Immature natural killer cell (primary cell): ENCODE results near the gene TOMM22. TPM values are rescaled to one million over a fixed set of nuclear protein-coding genes. Genes with fewer than 3 reads are reported as not detected.

ENCODE experiments used
- DNase-seq, 3 donors: peaks; one replicate each; pipeline ENCODE4 v3.0.0; 2022; ENCODE audit warnings: mixed read lengths in 1 of 3
- H3K27ac Mint-ChIP-seq, 6 donors: one replicate each; pipeline ENCODE4 v1.8.0; 2020; ENCODE audit warnings: mixed read lengths in 6 of 6, mild to moderate bottlenecking in 5 of 6, inconsistent platforms in 4 of 6, moderate library complexity in 3 of 6
- H3K27me3 Mint-ChIP-seq, 3 donors: one replicate each; pipeline ENCODE4 v1.8.0; 2020 to 2021; ENCODE audit warnings: low read depth in 3 of 3, mild to moderate bottlenecking in 3 of 3, mixed read lengths in 3 of 3, moderate library complexity in 3 of 3, inconsistent platforms in 1 of 3
- H3K36me3 Mint-ChIP-seq, 3 donors: one replicate each; pipeline ENCODE4 v1.8.0; 2020; ENCODE audit warnings: mixed read lengths in 3 of 3, inconsistent platforms in 2 of 3, mild to moderate bottlenecking in 2 of 3
- H3K4me1 Mint-ChIP-seq, 2 donors: one replicate each; pipeline ENCODE4 v1.8.0; 2020; ENCODE audit warnings: inconsistent platforms in 2 of 2, mild to moderate bottlenecking in 2 of 2, mixed read lengths in 2 of 2, moderate library complexity in 1 of 2
- H3K4me3 Mint-ChIP-seq, 5 donors: one replicate each; pipeline ENCODE4 v1.8.0; 2020; ENCODE audit warnings: mild to moderate bottlenecking in 5 of 5, mixed read lengths in 5 of 5, inconsistent platforms in 3 of 5, moderate library complexity in 3 of 5
- H3K9me3 Mint-ChIP-seq, 6 donors: one replicate each; pipeline ENCODE4 v1.8.0; 2020; ENCODE audit warnings: mild to moderate bottlenecking in 6 of 6, mixed read lengths in 6 of 6, inconsistent platforms in 4 of 6, moderate library complexity in 3 of 6
- polyA plus RNA-seq, 3 donors: library from polyadenylated mRNA; unstranded; fragments of 300-500 nt; fragmentation: Illumina TruSeq; gene quantifications; one replicate each; pipeline ENCODE4 v1.2.3, GENCODE V29; 2021

TOMM22 gene
- polyA plus RNA-seq, 3 donors from 2014 or later: 56.0 to 94.4 (median 68.8) TPM

DNA sequence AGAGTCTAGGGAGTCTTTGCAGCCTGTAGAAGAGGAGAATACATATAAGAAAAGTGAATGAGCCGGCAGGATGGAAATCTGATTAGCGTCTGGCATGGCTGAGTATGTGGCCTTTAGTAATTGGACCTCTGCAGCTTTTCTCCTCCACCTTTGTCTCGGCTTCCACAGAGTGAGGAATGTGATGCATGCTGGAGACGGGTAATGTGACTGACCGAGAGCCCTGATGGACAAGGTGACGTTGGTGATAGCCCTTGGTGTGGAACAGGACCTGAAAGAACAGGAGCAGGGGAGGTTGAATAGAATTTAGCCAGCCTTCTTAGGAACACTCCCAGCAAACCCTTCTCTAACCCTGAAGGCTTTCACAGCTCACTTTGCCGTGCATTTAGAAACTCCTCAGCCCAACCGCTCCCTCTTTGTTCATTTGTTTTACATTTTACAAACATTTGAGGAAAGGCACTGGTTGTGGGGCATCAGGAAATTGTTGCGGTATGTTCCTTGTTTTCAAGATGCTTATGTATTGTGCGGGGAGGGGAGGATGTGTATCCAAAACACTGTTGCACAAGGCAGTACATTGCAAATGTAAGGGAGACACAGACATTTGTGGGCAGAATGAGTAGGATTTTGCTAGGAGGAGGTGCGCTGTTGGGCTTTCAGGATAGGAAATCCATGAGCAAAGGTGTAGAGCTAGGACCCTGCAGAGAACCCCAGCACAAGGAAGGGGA lies 30.9 kb downstream of the TOMM22 start:
- H3K9me3 Mint-ChIP-seq: no peaks in the 10 kb centered on the region
- DNase-seq: no peak
- H3K4me3 Mint-ChIP-seq: no peak overlapping the region
- H3K4me1 Mint-ChIP-seq: peaks cover 48 to 85% of the 10 kb centered on the region in 2 donors
- H3K27me3 Mint-ChIP-seq: peaks cover 1 to 9% (median 7%) of the 10 kb centered on the region in 3 donors
- peaks cover 4 to 14% (median 13%) of the 10 kb centered on the region in 3 donors for H3K36me3 Mint-ChIP-seq
- peak overlapping the region in 2 of 6 donors; percentile 44 to 47 for H3K27ac Mint-ChIP-seq

DNA sequence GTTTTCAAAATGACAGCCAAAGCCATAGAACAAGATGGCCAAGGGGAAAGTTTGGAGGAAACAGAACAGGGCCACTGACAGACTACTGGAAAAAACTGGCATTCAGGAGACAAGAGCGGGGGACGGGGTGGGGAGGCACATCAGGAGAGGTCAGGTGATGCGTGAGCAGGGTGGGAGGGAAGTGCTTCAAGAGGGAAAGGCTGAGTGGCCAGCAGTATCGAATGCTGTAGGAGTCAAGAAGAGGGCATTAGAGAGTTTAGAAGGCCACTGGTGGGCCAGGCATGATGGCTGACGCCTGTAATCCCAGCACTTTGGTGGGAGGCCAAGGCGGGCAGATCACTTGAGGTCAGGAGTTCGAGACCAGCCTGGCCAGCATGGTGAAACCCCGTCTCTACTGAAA lies 32.2 kb downstream of the TOMM22 start:
- H3K4me1 Mint-ChIP-seq: peaks cover 37 to 73% of the 10 kb centered on the region in 2 donors
- peak overlapping the region in 2 of 6 donors; percentile 25 to 47 for H3K27ac Mint-ChIP-seq
- H3K36me3 Mint-ChIP-seq: peaks cover 4 to 20% (median 17%) of the 10 kb centered on the region in 3 donors
- peaks cover 1 to 9% (median 5%) of the 10 kb centered on the region in 3 donors for H3K27me3 Mint-ChIP-seq
- no peak overlapping the region for H3K4me3 Mint-ChIP-seq
- no peaks in the 10 kb centered on the region for H3K9me3 Mint-ChIP-seq
- no peak for DNase-seq

DNA sequence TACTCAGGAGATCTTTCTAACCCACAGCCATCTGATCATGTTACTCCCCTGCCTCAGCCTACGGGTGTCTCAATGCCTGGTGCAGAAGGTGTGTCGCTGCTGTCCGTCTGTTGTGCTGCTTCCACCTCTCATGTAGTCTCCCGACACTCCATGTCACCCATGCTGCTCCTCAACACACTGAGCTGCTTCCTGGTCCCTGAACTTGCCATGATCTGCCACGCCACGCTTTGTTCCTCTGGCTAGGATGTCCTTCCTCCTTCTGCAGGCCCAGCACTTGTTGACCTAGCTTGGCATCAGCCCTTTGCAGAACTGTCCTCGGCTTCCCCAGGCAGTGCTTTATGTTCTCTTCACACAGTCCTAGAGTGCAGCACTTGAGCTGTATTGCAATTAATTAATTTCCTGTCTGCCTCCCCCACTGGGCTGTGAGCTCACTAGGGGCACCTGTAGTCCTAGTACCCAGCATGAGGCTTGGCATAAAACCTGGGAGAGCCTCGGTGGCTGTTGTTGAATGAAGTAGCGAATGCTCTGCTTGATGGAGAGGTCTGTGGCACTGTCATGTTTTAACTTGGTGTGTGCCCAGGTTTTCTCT lies 33.5 kb downstream of the TOMM22 start:
- no peak for DNase-seq
- Mint-ChIP-seq H3K4me1 (peaks cover 35 to 59% of the 10 kb centered on the region in 2 donors), H3K36me3 (peaks cover 4 to 20% (median 17%) of the 10 kb centered on the region in 3 donors), H3K4me3 (no peak overlapping the region), H3K27ac (peak overlapping the region in 3 of 6 donors; percentile 4 to 26 (median 26)), H3K9me3 (no peaks in the 10 kb centered on the region), H3K27me3 (peaks cover 1 to 9% (median 5%) of the 10 kb centered on the region in 3 donors)

DNA sequence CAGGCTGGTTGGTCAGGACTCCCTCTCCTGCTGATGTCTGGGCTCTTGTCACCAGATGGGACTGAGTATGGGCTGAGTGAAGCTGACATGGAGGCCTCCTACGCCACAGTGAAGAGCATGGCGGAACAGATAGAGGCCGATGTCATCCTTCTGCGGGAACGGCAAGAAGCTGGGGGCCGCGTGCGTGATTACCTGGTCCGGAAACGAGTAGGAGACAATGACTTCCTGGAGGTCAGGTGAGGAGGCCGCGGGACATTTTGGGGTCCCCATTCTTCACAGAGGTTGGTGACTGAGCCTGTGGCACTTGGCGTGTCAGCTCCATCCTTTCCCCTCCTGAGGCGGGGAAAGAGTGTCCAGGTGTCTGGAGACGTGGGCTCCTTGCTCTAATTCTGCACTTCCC lies 34.1 kb downstream of the TOMM22 start:
- peaks cover 1 to 9% (median 5%) of the 10 kb centered on the region in 3 donors for H3K27me3 Mint-ChIP-seq
- H3K4me3 Mint-ChIP-seq: no peak overlapping the region
- peak overlapping the region in 2 of 6 donors; percentile 14 to 28 for H3K27ac Mint-ChIP-seq
- no peaks in the 10 kb centered on the region for H3K9me3 Mint-ChIP-seq
- no peak for DNase-seq
- H3K4me1 Mint-ChIP-seq: peaks cover 33 to 53% of the 10 kb centered on the region in 2 donors
- H3K36me3 Mint-ChIP-seq: peaks cover 4 to 18% (median 15%) of the 10 kb centered on the region in 3 donors

DNA sequence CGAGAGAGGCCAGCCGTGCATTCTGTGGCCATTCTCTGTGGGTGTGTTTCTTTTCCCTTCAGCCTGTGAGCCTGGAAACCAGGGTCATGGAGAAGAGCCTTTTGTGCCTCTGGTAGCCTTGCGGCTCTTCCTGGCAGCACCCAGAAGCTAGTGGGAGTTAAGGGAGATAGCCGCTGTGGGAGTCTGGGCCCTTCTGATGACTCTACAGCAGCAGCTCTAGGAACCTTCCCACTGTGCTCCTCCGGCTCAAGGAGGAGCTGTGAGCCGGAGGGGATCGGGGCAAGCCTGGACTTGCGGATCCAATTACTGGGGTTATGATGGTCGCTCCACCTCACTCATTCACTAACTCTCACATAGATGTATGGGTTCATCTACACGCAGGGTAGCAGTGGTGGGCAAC lies 34.5 kb downstream of the TOMM22 start:
- peak overlapping the region in 1 of 6 donors; percentile 22 for H3K27ac Mint-ChIP-seq
- DNase-seq: no peak
- peaks cover 1 to 9% (median 5%) of the 10 kb centered on the region in 3 donors for H3K27me3 Mint-ChIP-seq
- H3K36me3 Mint-ChIP-seq: peaks cover 4 to 15% (median 13%) of the 10 kb centered on the region in 3 donors
- no peaks in the 10 kb centered on the region for H3K9me3 Mint-ChIP-seq
- H3K4me1 Mint-ChIP-seq: peaks cover 30 to 49% of the 10 kb centered on the region in 2 donors
- no peak overlapping the region for H3K4me3 Mint-ChIP-seq

DNA sequence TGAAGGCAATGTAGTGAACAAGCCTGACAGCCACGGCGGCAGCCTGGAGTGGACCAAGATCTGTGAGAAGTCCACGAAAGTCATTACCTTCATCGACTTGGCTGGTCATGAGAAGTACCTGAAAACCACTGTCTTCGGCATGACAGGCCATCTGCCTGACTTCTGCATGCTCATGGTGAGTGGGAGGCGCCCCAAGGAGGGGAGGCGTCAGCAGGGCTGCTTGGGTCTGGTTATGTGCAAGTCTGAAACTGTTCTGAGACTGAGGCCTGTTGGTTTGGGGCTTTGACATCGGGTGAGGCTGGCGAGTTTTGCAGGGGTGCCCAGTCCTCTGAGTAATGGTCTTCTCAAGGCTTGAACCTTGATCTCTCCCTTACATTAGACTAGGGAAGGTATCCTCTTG lies 35.1 kb downstream of the TOMM22 start:
- H3K4me3 Mint-ChIP-seq: no peak overlapping the region
- peaks cover 29 to 47% of the 10 kb centered on the region in 2 donors for H3K4me1 Mint-ChIP-seq

DNA sequence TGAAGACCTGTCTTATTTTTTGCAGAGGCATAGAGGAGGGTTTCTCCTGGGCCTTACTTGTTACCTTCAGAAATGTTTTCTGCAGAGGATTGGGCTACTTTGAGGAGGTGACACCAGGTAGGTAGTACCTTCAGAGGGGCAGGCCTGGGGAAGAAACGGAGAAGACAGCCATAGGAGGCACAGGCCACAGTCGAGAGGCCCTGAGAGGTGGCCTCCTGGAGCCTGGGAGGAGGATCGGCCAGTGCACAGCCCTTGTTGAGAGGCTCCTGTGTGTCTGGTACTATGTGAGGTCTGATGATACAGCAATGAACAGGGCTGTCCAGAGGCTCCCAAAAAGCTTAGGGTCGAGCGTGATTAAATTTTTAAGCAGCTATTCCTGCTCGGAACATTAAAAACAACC lies 35.5 kb downstream of the TOMM22 start:
- Mint-ChIP-seq H3K4me3 (no peak overlapping the region), H3K36me3 (peaks cover 4 to 23% (median 15%) of the 10 kb centered on the region in 3 donors), H3K9me3 (no peaks in the 10 kb centered on the region), H3K27me3 (peaks cover 1 to 11% (median 8%) of the 10 kb centered on the region in 3 donors), H3K27ac (peak overlapping the region in 1 of 6 donors; percentile 53), H3K4me1 (peaks cover 28 to 43% of the 10 kb centered on the region in 2 donors)
- DNase-seq: no peak

More for the DNA sequence above, 35.1 kb downstream of the TOMM22 start:
- H3K9me3 Mint-ChIP-seq: no peaks in the 10 kb centered on the region
- H3K27ac Mint-ChIP-seq: peak overlapping the region in 1 of 6 donors; percentile 29
- no peak for DNase-seq
- peaks cover 1 to 9% (median 5%) of the 10 kb centered on the region in 3 donors for H3K27me3 Mint-ChIP-seq
- H3K36me3 Mint-ChIP-seq: peaks cover 4 to 20% (median 15%) of the 10 kb centered on the region in 3 donors

DNA sequence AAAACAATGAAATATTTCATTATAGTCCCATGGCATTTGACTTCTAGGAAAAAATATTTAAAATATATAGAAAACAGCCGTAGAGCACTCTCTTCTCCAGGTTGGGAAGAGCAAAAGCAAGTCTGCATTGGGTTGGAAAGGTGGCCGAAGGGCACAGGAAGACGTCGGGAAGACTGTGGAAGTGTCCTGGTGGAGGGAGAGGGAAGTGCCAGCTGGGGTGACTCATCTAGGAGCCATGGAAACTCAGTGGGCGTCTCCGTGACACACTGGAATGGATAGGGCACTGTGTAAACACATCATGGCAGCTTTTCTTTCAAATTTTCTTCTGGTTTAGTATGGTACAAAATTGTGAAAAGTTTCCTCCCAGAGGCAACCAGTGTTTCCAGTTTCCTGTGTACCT lies 36.7 kb downstream of the TOMM22 start:
- DNase-seq: no peak
- H3K27me3 Mint-ChIP-seq: peaks cover 1 to 12% (median 8%) of the 10 kb centered on the region in 3 donors
- no peak overlapping the region for H3K4me3 Mint-ChIP-seq
- peaks cover 4 to 24% (median 15%) of the 10 kb centered on the region in 3 donors for H3K36me3 Mint-ChIP-seq
- peaks cover 17 to 31% of the 10 kb centered on the region in 2 donors for H3K4me1 Mint-ChIP-seq
- H3K27ac Mint-ChIP-seq: peak overlapping the region in 1 of 6 donors; percentile 57
- no peaks in the 10 kb centered on the region for H3K9me3 Mint-ChIP-seq

DNA sequence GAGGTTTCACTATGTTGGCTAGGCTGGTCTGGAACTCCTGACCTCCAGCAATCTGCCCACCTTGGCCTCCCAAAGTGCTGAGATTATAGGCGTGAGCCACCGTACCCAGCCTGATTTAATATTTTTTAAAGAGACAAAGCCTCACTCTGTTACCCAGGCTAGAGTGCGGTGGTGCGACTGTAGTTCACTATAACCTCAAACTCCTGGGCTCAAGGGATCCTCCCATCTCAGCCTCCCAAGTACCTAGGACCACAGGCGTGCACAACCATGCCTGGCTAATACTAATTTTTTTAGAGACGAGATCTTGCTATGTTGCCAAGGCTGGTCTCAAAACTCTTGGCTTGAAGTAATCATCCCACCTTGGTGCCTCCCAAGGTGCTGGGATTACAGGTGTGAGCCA lies 37.4 kb downstream of the TOMM22 start:
- Mint-ChIP-seq H3K36me3 (peaks cover 4 to 30% (median 15%) of the 10 kb centered on the region in 3 donors), H3K4me3 (no peak overlapping the region), H3K27ac (no peak overlapping the region), H3K9me3 (no peaks in the 10 kb centered on the region), H3K4me1 (peaks cover 11 to 25% of the 10 kb centered on the region in 2 donors), H3K27me3 (peaks cover 1 to 12% (median 9%) of the 10 kb centered on the region in 3 donors)
- DNase-seq: no peak

DNA sequence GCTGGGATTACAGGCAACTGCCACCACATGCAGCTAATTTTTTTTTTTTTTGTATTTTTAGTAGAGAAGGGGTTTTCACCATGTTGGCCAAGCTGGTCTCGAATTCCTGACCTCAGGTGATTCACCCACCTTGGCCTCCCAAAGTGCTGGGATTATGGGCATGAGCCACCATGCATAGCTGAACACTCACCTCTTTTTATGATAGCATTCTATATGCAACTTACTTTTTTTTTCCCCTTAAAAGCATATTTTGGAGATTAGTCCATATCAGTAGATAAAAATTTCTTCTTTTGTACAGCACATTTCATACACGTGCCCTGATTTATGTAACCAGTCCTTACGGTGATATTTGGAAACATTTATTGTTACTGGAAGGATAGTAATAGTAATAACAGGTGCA lies 38.6 kb downstream of the TOMM22 start:
- DNase-seq: no peak
- H3K27ac Mint-ChIP-seq: no peak overlapping the region
- peaks cover 11 to 41% (median 23%) of the 10 kb centered on the region in 3 donors for H3K36me3 Mint-ChIP-seq
- H3K4me1 Mint-ChIP-seq: peaks cover 7 to 20% of the 10 kb centered on the region in 2 donors
- H3K4me3 Mint-ChIP-seq: no peak overlapping the region
- H3K9me3 Mint-ChIP-seq: no peaks in the 10 kb centered on the region
- peaks cover 2 to 19% (median 15%) of the 10 kb centered on the region in 3 donors for H3K27me3 Mint-ChIP-seq

DNA sequence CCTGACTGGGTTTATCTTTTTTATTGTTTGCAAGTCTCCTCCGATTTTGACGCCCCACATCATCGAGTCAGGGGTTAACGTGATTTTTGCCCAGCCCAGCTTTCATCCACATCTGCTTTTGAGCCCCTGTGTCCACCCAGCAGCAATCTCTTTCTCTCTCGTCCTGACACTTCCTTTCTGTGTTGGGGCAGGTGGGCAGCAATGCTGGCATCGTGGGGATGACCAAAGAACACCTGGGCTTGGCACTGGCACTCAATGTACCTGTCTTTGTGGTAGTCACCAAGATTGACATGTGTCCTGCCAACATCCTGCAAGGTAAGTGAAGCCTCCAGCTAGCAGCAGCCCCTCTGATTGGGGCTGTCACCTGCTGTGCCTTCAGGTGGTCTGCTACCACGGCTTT lies 39.8 kb downstream of the TOMM22 start:
- Mint-ChIP-seq H3K4me1 (peaks cover 9 to 20% of the 10 kb centered on the region in 2 donors), H3K4me3 (no peak overlapping the region), H3K27me3 (peaks cover 2 to 27% (median 18%) of the 10 kb centered on the region in 3 donors), H3K27ac (peak overlapping the region in 2 of 6 donors; percentile 12 to 72), H3K36me3 (peaks cover 11 to 44% (median 27%) of the 10 kb centered on the region in 3 donors), H3K9me3 (no peaks in the 10 kb centered on the region)
- DNase-seq: no peak

DNA sequence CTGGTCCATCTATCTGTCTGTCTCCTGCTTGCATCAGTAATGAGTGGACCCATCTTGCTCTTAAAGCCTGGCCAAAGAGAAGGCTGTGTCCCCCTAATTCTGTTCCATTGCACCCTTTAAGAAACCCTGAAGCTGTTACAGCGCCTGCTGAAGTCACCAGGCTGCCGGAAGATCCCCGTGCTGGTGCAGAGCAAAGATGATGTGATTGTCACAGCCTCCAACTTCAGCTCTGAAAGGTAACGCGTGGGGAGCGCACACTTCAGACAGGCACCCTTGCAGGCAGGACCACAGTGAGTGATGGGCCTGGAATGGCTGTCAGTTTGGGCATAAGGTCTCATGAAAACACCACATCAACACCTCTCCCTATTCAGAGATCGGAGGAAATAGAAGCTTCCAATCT lies 42.4 kb downstream of the TOMM22 start:
- Mint-ChIP-seq H3K4me3 (no peak overlapping the region), H3K9me3 (no peaks in the 10 kb centered on the region), H3K4me1 (peaks cover 9% of the 10 kb centered on the region in 2 donors), H3K36me3 (peaks cover 10 to 50% (median 19%) of the 10 kb centered on the region in 3 donors), H3K27ac (peak overlapping the region in 1 of 6 donors; percentile 24), H3K27me3 (peaks cover 9 to 42% (median 35%) of the 10 kb centered on the region in 3 donors)
- DNase-seq: no peak

DNA sequence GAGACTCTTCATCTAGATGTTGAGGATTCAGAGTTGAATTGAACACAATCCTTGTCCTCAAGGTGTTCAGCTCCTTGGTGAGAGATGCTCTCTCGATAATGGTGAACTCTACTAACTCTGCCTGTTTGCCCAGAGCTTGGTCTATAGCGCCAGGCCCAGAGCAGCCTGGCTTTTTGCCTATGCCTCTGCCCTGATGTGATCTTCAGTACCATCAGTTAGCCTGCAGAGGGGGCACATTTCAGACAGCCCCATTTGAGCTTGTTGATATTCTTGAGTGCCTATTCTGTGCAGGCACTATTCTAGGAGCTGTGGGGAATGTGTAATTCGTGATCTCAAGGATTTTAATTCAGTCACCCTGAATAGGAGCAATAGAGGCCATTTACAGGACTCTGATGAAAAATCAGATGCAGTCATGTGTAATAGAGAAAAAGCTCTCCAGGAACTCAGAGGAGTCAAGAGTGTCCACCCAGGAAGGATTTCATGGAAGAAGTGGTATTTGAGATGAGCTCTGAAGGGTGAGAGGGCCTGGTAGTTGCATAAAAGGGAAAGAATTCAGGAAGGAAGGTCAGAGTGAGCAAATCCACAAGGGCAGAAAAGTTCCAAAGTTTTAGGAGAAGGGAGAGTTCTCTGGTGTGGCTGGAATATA lies 43.3 kb downstream of the TOMM22 start:
- peaks cover 12 to 51% (median 41%) of the 10 kb centered on the region in 3 donors for H3K27me3 Mint-ChIP-seq
- no peaks in the 10 kb centered on the region for H3K9me3 Mint-ChIP-seq
- peak overlapping the region; percentile 24 to 80 (median 54) for H3K27ac Mint-ChIP-seq
- peaks cover 9% of the 10 kb centered on the region in 2 donors for H3K4me1 Mint-ChIP-seq
- peaks cover 10 to 59% (median 19%) of the 10 kb centered on the region in 3 donors for H3K36me3 Mint-ChIP-seq
- H3K4me3 Mint-ChIP-seq: no peak overlapping the region
- peak; percentile 25 to 52 (median 37) for DNase-seq
